HS-27A (cell line): Measurements from ENCODE around the gene MOB2.

Experiments used
- DNase-seq: peaks from one replicate; pipeline ENCODE4 v3.0.0-alpha.2; 2012; ENCODE audit warnings: low read depth, missing footprints

The MOB2 gene

GRCh38 chr11:1484695-1485503, 1.7 kb downstream of the MOB2 start:
- no peak for DNase-seq

GRCh38 chr11:1484061-1484671, 2.4 kb downstream of the MOB2 start:
- no peak for DNase-seq

- DNase-seq = no peak
Observed at GRCh38 chr11:1483445-1483961, 3.1 kb downstream of the MOB2 start.

GRCh38 chr11:1482581-1483444, 3.8 kb downstream of the MOB2 start:
- DNase-seq = no peak

- DNase-seq = no peak
Observed at GRCh38 chr11:1481861-1482441, 4.6 kb downstream of the MOB2 start.

GRCh38 chr11:1481483-1481825, 5.1 kb downstream of the MOB2 start:
- no peak for DNase-seq

GRCh38 chr11:1480555-1481482, 5.8 kb downstream of the MOB2 start:
- DNase-seq = no peak

GRCh38 chr11:1480191-1480554, 6.4 kb downstream of the MOB2 start:
- no peak for DNase-seq

- DNase-seq = no peak
Observed at GRCh38 chr11:1479678-1480118, 6.9 kb downstream of the MOB2 start.

GRCh38 chr11:1479006-1479677, 7.4 kb downstream of the MOB2 start:
- no peak for DNase-seq

- no peak for DNase-seq
Observed at GRCh38 chr11:1478544-1478943, 8.0 kb downstream of the MOB2 start.

GRCh38 chr11:1478011-1478410, 8.6 kb downstream of the MOB2 start:
- DNase-seq = no peak

GRCh38 chr11:1476940-1477736, 9.4 kb downstream of the MOB2 start:
- DNase-seq = no peak

GRCh38 chr11:1475841-1476240, 10.7 kb downstream of the MOB2 start:
- DNase-seq = no peak

- DNase-seq = no peak
Observed at GRCh38 chr11:1473786-1474185, 12.8 kb downstream of the MOB2 start.

GRCh38 chr11:1473011-1473628, 13.5 kb downstream of the MOB2 start:
- no peak for DNase-seq

- DNase-seq = no peak
Observed at GRCh38 chr11:1472180-1473005, 14.2 kb downstream of the MOB2 start.

GRCh38 chr11:1471736-1472135, 14.8 kb downstream of the MOB2 start:
- no peak for DNase-seq
